Activated CD4-positive, alpha-beta memory T cell treated with anti-CD3 and anti-CD28 coated beads, Interleukin-2, amount 10 ng/mL, durations not matched to agents 7 days and 5 days (primary cell): ENCODE data around the gene GAL. TPM values are rescaled to one million over a fixed set of nuclear protein-coding genes. Genes with fewer than 3 reads are reported as not detected.

Experiments
- CTCF ChIA-PET: fragments of 350-600 bp; sonication (Branson Sonifier 250); formaldehyde crosslinking; loops from one replicate; lab custom pipeline; 2021; ENCODE audit warnings: antibody characterized with exemption, inconsistent platforms; lab: Charles Lee
- POLR2A ChIA-PET: fragments of 350-600 bp; sonication (Branson Sonifier 250); formaldehyde crosslinking; loops from one replicate; lab custom pipeline; 2021; ENCODE audit warnings: antibody characterized with exemption; lab: Charles Lee
- DNase-seq: peaks from one replicate; pipeline ENCODE4 v3.0.0-alpha.2; 2020
- H3K27ac Mint-ChIP-seq: one replicate; pipeline ENCODE4 v1.8.0; 2021; ENCODE audit warnings: mild to moderate bottlenecking, mixed read lengths
- H3K27me3 Mint-ChIP-seq: one replicate; pipeline ENCODE4 v1.8.0; 2021; ENCODE audit warnings: mixed read lengths
- H3K36me3 Mint-ChIP-seq: one replicate; pipeline ENCODE4 v1.8.0; 2021; ENCODE audit warnings: low read depth, mixed read lengths
- H3K4me1 Mint-ChIP-seq: one replicate; pipeline ENCODE4 v1.8.0; 2021; ENCODE audit warnings: mixed read lengths
- H3K4me3 Mint-ChIP-seq: one replicate; pipeline ENCODE4 v1.8.0; 2021; ENCODE audit warnings: mild to moderate bottlenecking, mixed read lengths
- H3K9me3 Mint-ChIP-seq: one replicate; pipeline ENCODE4 v1.8.0; 2021; ENCODE audit warnings: mixed read lengths
- total RNA-seq, 2 experiments: library from RNA; stranded (reverse); gene quantifications; one replicate each; pipeline ENCODE4 v1.2.3, GENCODE V29; 2021

The GAL gene
- total RNA-seq, 2 experiments from 2014 or later: not detected

DNA sequence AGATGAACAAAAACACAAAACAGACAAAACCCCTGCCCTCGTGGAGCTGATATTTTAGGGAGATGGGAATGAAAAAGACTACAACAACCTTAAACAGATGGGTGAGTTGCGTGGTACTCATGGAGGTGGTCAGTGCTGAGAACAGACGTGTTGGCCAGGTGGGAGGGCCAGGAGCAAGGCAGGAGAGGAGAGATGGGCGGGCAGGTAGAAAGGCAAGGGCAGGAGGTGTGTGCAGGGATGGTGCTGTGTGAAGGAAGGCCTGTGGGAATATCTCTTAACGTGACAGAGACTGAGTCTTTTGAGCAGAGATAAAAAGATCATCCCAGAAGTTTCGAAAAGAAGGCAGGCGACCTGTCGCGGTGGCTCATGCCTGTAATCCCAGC lies 7.0 kb downstream of the GAL start:
- Mint-ChIP-seq H3K4me3 (no peak overlapping the region), H3K36me3 (no peaks in the 10 kb centered on the region), H3K27me3 (peaks cover 35% of the 10 kb centered on the region), H3K27ac (no peak overlapping the region), H3K9me3 (no peaks in the 10 kb centered on the region), H3K4me1 (peaks cover 18% of the 10 kb centered on the region)
- POLR2A ChIA-PET: interaction anchor here (0.6 kb wide), 1 partner anchor 31 kb away, joined by 3 read pairs; no protein-coding TSS in a partner anchor
- CTCF ChIA-PET: interaction anchor here (0.9 to 1.2 kb wide), 2 partner anchors 10 to 20 kb away, joined by 4 read pairs; no protein-coding TSS in a partner anchor
- no peak for DNase-seq

DNA sequence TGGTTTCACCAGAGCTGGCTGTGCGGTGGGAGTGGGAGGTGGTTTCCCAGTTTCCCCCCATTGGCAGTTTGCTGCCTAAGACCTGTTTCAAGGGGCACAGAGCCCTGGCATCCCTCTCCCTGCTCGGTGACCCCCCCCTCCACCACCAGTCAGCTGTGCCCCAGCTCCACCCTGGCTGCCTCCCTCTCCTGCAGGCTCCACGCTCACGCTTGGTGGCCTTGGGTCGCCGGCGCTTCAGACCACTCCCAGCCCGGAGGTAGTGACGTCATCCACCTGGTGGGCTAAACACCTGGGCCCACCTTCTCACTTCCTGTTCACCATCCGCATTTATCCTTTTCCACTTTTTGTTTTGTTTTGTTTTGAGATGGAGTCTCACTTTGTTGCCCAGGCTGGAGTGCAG lies 7.8 kb downstream of the GAL start:
- Mint-ChIP-seq H3K27ac (no peak overlapping the region), H3K4me3 (no peak overlapping the region), H3K27me3 (peaks cover 30% of the 10 kb centered on the region), H3K4me1 (peaks cover 18% of the 10 kb centered on the region), H3K36me3 (no peaks in the 10 kb centered on the region), H3K9me3 (no peaks in the 10 kb centered on the region)
- CTCF ChIA-PET: no interaction called here
- POLR2A ChIA-PET: no interaction called here
- DNase-seq: no peak

GRCh38 chr11:68692871-68693483 lies 8.6 kb downstream of the GAL start:
- H3K27me3 Mint-ChIP-seq: peaks cover 28% of the 10 kb centered on the region
- no peak for DNase-seq
- H3K4me3 Mint-ChIP-seq: no peak overlapping the region
- peaks cover 18% of the 10 kb centered on the region for H3K4me1 Mint-ChIP-seq
- CTCF ChIA-PET: no interaction called here
- no peaks in the 10 kb centered on the region for H3K9me3 Mint-ChIP-seq
- no peak overlapping the region for H3K27ac Mint-ChIP-seq
- no peaks in the 10 kb centered on the region for H3K36me3 Mint-ChIP-seq
- POLR2A ChIA-PET: no interaction called here

GRCh38 chr11:68693484-68693882 lies 9.1 kb downstream of the GAL start:
- Mint-ChIP-seq H3K4me3 (no peak overlapping the region), H3K4me1 (peaks cover 18% of the 10 kb centered on the region), H3K9me3 (no peaks in the 10 kb centered on the region), H3K36me3 (no peaks in the 10 kb centered on the region), H3K27me3 (peaks cover 27% of the 10 kb centered on the region), H3K27ac (no peak overlapping the region)
- no peak for DNase-seq
- ChIA-PET CTCF (no interaction called here), POLR2A (no interaction called here)

DNA sequence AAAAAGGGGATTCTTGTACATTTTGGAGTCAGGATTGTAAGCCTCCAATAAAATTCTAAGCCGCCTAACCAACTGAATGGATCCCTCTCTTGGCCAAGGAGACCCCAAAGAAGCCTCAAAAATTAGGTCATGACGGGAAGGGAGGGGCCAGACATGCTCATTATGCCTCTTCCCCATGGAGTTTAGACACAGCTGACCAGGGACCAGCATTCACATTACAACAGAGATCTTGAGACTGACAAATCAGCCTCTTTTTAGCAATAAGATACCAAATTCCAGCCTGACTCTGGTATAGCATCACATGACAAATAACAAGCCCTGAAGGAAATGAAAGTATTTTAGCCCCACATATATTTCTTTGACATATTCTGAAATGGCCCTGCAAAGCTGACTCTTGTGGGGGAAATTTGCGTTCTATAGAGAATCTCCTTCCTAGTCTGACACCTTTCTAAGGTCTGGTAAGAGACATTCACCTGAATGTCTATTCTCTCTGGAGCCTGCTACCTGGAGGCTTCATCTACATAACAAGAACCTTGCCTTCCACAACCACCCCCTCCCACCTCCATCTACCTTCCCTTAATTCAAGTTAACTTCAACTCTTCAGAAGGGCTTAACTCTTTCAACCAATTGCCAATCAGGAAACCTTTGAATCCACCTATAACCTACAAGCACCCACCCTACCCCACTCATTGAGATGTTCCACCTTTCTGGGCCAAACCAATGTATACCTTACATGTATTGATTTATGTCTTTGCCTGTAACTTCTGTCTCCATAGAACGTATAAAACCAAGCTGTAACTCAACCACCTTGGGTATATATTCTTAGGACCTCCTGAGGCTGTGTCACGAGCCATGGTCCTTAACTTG lies 10.3 kb downstream of the GAL start:
- ChIA-PET CTCF (no interaction called here), POLR2A (no interaction called here)
- Mint-ChIP-seq H3K36me3 (no peaks in the 10 kb centered on the region), H3K4me1 (peaks cover 17% of the 10 kb centered on the region), H3K4me3 (no peak overlapping the region), H3K9me3 (no peaks in the 10 kb centered on the region), H3K27ac (no peak overlapping the region), H3K27me3 (peaks cover 24% of the 10 kb centered on the region)
- no peak for DNase-seq

GRCh38 chr11:68695531-68695930 lies 11.2 kb downstream of the GAL start:
- Mint-ChIP-seq H3K27ac (no peak overlapping the region), H3K4me1 (peaks cover 9% of the 10 kb centered on the region), H3K9me3 (no peaks in the 10 kb centered on the region), H3K4me3 (no peak overlapping the region), H3K36me3 (no peaks in the 10 kb centered on the region), H3K27me3 (peaks cover 25% of the 10 kb centered on the region)
- DNase-seq: no peak
- ChIA-PET CTCF (interaction anchor here (0.6 kb wide), 1 partner anchor 173 kb away, joined by 3 read pairs; no protein-coding TSS in a partner anchor), POLR2A (no interaction called here)

DNA sequence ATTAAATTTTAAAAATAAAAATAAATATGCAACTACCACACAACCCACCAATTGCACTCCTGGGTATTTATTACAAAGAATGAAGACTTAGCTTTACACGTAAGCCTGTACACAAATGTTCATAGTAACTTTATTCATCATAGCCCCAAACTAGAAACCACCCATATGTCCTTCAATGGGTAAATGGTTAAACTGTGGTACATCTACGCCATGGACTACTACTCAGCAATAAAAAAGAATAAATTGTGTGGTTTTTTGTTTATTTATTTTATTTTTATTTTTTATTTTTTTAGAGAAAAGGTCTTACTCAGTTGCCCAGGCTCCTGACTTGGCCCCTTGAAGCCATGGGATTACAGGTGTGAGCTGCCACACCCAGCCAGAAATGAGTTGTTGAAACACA lies 14.6 kb downstream of the GAL start:
- H3K4me3 Mint-ChIP-seq: no peak overlapping the region
- no peak for DNase-seq
- POLR2A ChIA-PET: no interaction called here
- no peaks in the 10 kb centered on the region for H3K9me3 Mint-ChIP-seq
- CTCF ChIA-PET: no interaction called here
- H3K27ac Mint-ChIP-seq: no peak overlapping the region
- no peaks in the 10 kb centered on the region for H3K36me3 Mint-ChIP-seq
- H3K4me1 Mint-ChIP-seq: no peaks in the 10 kb centered on the region
- H3K27me3 Mint-ChIP-seq: peaks cover 30% of the 10 kb centered on the region

DNA sequence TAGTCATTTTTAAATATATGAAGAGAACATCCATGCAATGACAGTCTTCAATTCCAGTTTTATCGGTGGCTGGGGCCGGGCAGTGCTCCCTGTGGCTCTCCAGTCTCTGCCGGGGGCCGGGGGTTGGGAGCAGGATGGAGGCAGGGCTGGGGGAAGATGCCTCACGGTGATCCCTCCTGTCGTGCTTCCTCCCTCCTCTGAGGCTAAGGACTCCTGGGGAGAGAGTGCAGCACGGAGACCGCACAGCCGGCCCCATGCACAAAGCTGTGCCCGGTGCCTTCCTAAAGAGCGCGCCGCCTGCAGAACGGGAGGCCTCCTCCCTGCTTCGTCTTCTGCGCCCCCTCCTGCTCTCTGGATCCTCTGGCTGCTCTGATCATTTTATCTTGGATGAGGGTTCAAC lies 20.5 kb downstream of the GAL start:
- no peak overlapping the region for H3K4me3 Mint-ChIP-seq

GRCh38 chr11:68707527-68707926 lies 23.2 kb downstream of the GAL start:
- Mint-ChIP-seq H3K4me3 (no peak overlapping the region), H3K27me3 (no peaks in the 10 kb centered on the region), H3K9me3 (no peaks in the 10 kb centered on the region), H3K36me3 (no peaks in the 10 kb centered on the region), H3K27ac (no peak overlapping the region), H3K4me1 (no peaks in the 10 kb centered on the region)
- no peak for DNase-seq
- POLR2A ChIA-PET: no interaction called here
- CTCF ChIA-PET: no interaction called here

More for the DNA sequence above, 20.5 kb downstream of the GAL start:
- H3K27me3 Mint-ChIP-seq: peaks cover 10% of the 10 kb centered on the region
- no peaks in the 10 kb centered on the region for H3K4me1 Mint-ChIP-seq
- ChIA-PET CTCF (no interaction called here), POLR2A (no interaction called here)
- no peak for DNase-seq
- H3K36me3 Mint-ChIP-seq: no peaks in the 10 kb centered on the region
- H3K27ac Mint-ChIP-seq: no peak overlapping the region
- H3K9me3 Mint-ChIP-seq: no peaks in the 10 kb centered on the region

- Mint-ChIP-seq H3K9me3 (no peaks in the 10 kb centered on the region), H3K4me3 (no peak overlapping the region), H3K27me3 (no peaks in the 10 kb centered on the region), H3K27ac (no peak overlapping the region), H3K4me1 (no peaks in the 10 kb centered on the region), H3K36me3 (no peaks in the 10 kb centered on the region)
- POLR2A ChIA-PET: no interaction called here
- DNase-seq: no peak
- CTCF ChIA-PET: no interaction called here
Measured at GRCh38 chr11:68709062-68709461, 24.7 kb downstream of the GAL start.

DNA sequence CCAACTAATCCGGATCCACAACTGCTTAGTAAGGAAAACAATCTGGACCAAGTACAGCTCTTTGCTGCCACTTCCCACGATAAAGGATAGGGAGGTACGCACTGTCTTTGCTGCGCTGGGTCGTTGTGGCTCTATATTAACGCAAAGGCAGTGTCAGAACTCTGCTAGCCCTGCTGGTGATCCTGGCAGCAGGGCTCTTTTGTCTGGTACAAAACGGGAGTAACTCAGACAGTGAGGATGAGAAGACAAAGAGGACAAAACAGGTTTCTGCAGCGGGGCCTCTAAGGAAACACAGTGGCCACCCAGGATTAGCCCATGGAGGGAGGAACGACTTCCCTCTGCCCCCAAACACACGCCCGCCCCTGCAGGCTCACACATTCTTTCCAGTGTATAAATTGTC lies 26.1 kb downstream of the GAL start:
- Mint-ChIP-seq H3K27ac (no peak overlapping the region), H3K4me3 (no peak overlapping the region), H3K36me3 (no peaks in the 10 kb centered on the region), H3K9me3 (no peaks in the 10 kb centered on the region), H3K4me1 (no peaks in the 10 kb centered on the region), H3K27me3 (no peaks in the 10 kb centered on the region)
- DNase-seq: no peak
- ChIA-PET POLR2A (no interaction called here), CTCF (no interaction called here)

GRCh38 chr11:68711114-68711513 lies 26.8 kb downstream of the GAL start:
- ChIA-PET CTCF (no interaction called here), POLR2A (no interaction called here)

GRCh38 chr11:68714060-68714856 lies 29.9 kb downstream of the GAL start:
- Mint-ChIP-seq H3K9me3 (no peaks in the 10 kb centered on the region), H3K4me3 (no peak overlapping the region), H3K27me3 (peaks cover 4% of the 10 kb centered on the region), H3K4me1 (no peaks in the 10 kb centered on the region), H3K36me3 (no peaks in the 10 kb centered on the region), H3K27ac (no peak overlapping the region)
- POLR2A ChIA-PET: no interaction called here
- no peak for DNase-seq
- CTCF ChIA-PET: interaction anchor here (0.5 kb wide), 1 partner anchor 12 kb away, joined by 3 read pairs; no protein-coding TSS in a partner anchor

More at GRCh38 chr11:68711114-68711513, 26.8 kb downstream of the GAL start:
- Mint-ChIP-seq H3K9me3 (no peaks in the 10 kb centered on the region), H3K27ac (no peak overlapping the region), H3K36me3 (no peaks in the 10 kb centered on the region), H3K27me3 (no peaks in the 10 kb centered on the region), H3K4me3 (no peak overlapping the region), H3K4me1 (no peaks in the 10 kb centered on the region)
- DNase-seq: no peak
